ENCODE measurements around the gene RASGEF1C.
A peak's percentile ranks its signal among the peaks of the same experiment; 100 is the strongest.

Gene RASGEF1C

GRCh38 chr5:180209137-180209581, at the start of gene RASGEF1C:
Gene RASGEF1C (minus strand): TSS chr5:180209211. CDS start chr5:180138052, 71,159 bp downstream.
- peak; percentile 78 to 87 for DNase-seq
- TF ChIP-seq GATA1 (IDR thresholded peaks at IDR 0.05; ENCODE audit: low read depth, low read length) (no peak), POLR2A (IDR thresholded peaks at IDR 0.05; ENCODE audit: low read length) (no peak)

GRCh38 chr5:180253036-180253824, 44.2 kb upstream of the RASGEF1C start:
- peak; percentile 8 to 21 for DNase-seq
- TF ChIP-seq POLR2A (IDR thresholded peaks at IDR 0.05; ENCODE audit: low read length), result no peak
- TF ChIP-seq GATA1 (IDR thresholded peaks at IDR 0.05; ENCODE audit: low read depth, low read length), result no peak

- TF ChIP-seq POLR2A (IDR thresholded peaks at IDR 0.05; ENCODE audit: low read length) (no peak), GATA1 (IDR thresholded peaks at IDR 0.05; ENCODE audit: low read depth, low read length) (no peak)
- no peak for DNase-seq
Observed at GRCh38 chr5:180251887-180252286, 42.9 kb upstream of the RASGEF1C start.

- no peak for DNase-seq
- TF ChIP-seq GATA1 (IDR thresholded peaks at IDR 0.05; ENCODE audit: low read depth, low read length) (no peak), POLR2A (IDR thresholded peaks at IDR 0.05; ENCODE audit: low read length) (no peak)
Observed at GRCh38 chr5:180251141-180251540, 42.1 kb upstream of the RASGEF1C start.

DNA sequence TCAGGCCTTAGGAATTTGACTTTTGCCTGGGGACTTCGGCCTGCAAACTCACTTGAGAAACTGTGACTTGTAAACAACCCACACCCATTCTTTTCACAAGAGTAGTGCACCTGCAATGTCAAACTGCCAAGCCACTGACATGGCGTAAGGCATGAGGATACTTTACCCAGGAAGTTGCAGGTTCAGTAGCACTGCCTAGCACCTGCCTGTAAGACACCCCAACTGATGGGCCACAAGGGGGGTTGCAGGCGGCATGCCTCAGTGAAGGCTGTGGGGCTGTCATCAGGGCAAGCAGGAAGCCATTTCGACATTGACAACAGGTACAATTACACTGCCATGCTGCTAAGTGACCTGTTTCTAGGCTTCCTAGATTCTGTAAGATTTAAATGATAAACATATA, 41.3 kb upstream of the RASGEF1C start:
- TF ChIP-seq POLR2A (IDR thresholded peaks at IDR 0.05; ENCODE audit: low read length) (no peak), GATA1 (IDR thresholded peaks at IDR 0.05; ENCODE audit: low read depth, low read length) (no peak)
- no peak for DNase-seq

DNA sequence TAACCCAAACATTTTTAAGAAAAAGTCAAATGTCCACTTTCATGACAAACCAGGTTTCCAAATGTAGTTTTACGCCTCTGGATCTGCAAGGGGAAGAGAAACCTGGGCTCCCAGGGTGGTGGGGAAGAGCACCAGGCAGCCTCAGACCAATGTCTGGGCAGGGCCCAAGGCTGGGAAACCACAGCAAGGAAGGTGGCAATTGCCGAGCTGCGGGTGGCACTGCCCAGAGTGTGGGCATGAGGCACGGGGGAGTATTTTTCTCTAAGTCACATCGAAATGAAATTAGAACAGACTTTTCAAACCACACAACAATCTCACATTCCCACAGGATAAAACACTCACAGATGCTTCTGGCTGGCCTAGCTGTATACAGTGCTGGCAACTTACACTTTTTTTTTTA, 32.6 kb upstream of the RASGEF1C start:
- TF ChIP-seq GATA1 (IDR thresholded peaks at IDR 0.05; ENCODE audit: low read depth, low read length), result no peak
- TF ChIP-seq POLR2A (IDR thresholded peaks at IDR 0.05; ENCODE audit: low read length), result no peak
- no peak for DNase-seq

GRCh38 chr5:180238631-180239030, 29.6 kb upstream of the RASGEF1C start:
- TF ChIP-seq GATA1 (IDR thresholded peaks at IDR 0.05; ENCODE audit: low read depth, low read length) (no peak), POLR2A (IDR thresholded peaks at IDR 0.05; ENCODE audit: low read length) (no peak)
- DNase-seq, result no peak

- DNase-seq, result no peak
- TF ChIP-seq POLR2A (IDR thresholded peaks at IDR 0.05; ENCODE audit: low read length) (no peak), GATA1 (IDR thresholded peaks at IDR 0.05; ENCODE audit: low read depth, low read length) (no peak)
Observed at GRCh38 chr5:180235846-180236245, 26.8 kb upstream of the RASGEF1C start.

DNA sequence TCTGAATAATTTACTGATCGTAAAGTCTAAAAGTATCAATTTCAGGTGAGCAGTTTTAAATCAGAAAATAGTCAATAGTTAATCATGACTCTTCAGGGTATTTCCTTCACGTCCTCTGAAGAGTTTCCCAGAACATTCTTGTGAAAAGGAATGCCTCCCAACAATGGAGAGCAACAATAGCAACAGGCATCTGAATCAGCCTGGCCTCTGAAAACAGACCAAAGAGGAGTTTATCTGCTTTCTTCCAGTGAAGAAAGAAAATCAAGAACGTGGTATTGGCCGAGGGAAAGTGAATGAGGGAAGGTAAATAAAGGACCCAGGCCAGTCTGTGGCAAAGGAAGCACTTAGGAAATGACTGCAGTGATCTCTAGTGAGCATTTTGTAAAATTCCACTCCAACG, 26.1 kb upstream of the RASGEF1C start:
- DNase-seq, result no peak
- no peak for TF ChIP-seq GATA1 (IDR thresholded peaks at IDR 0.05; ENCODE audit: low read depth, low read length)
- no peak for TF ChIP-seq POLR2A (IDR thresholded peaks at IDR 0.05; ENCODE audit: low read length)

DNA sequence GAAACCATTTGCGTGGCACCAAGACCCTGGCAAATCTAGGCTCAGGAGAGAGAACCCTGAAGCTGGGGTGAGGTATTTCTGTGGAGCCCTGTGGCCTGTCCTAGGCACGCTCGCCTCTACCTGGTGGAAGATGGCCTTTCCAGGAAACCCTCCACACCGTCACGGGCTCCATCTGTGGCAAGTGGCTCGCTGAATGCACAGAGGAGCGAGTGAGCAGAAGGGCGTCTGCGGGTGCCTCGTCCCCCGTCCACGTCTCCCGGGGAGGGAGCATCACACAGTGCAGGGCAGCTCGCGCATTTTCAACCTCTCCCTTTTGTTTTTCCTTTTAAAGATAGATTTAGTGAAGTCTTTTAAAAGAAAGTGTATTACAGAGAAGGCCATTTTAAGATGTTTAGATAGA, 25.3 kb upstream of the RASGEF1C start:
- no peak for DNase-seq
- TF ChIP-seq GATA1 (IDR thresholded peaks at IDR 0.05; ENCODE audit: low read depth, low read length), result no peak
- TF ChIP-seq POLR2A (IDR thresholded peaks at IDR 0.05; ENCODE audit: low read length), result no peak

GRCh38 chr5:180233729-180234128, 24.7 kb upstream of the RASGEF1C start:
- no peak for DNase-seq
- TF ChIP-seq POLR2A (IDR thresholded peaks at IDR 0.05; ENCODE audit: low read length) (no peak), GATA1 (IDR thresholded peaks at IDR 0.05; ENCODE audit: low read depth, low read length) (no peak)

GRCh38 chr5:180230017-180230416, 21.0 kb upstream of the RASGEF1C start:
- TF ChIP-seq GATA1 (IDR thresholded peaks at IDR 0.05; ENCODE audit: low read depth, low read length) (no peak), POLR2A (IDR thresholded peaks at IDR 0.05; ENCODE audit: low read length) (no peak)
- no peak for DNase-seq

- TF ChIP-seq GATA1 (IDR thresholded peaks at IDR 0.05; ENCODE audit: low read depth, low read length), result no peak
- TF ChIP-seq POLR2A (IDR thresholded peaks at IDR 0.05; ENCODE audit: low read length), result no peak
- DNase-seq, result no peak
Observed at GRCh38 chr5:180222056-180222455, 13.0 kb upstream of the RASGEF1C start.

DNA sequence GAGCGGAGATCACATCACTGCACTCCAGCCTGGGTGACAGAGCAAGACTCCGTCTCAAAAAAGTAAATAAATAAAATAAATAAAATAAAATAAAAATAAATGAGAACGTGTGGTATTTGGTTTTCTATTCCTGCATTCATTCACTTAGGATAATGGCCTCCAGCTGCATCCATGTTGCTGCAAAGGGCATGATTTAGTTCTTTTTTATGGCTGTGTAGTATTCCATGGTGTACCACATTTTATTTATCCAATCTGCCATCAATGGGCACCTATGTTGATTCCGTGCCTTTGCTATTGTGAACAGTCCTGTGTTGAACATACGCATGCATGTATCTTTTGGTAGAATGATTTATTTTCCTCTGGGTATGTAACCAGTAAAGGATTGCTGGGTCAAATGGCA, 8.8 kb upstream of the RASGEF1C start:
- no peak for TF ChIP-seq GATA1 (IDR thresholded peaks at IDR 0.05; ENCODE audit: low read depth, low read length)
- TF ChIP-seq POLR2A (IDR thresholded peaks at IDR 0.05; ENCODE audit: low read length), result no peak

DNA sequence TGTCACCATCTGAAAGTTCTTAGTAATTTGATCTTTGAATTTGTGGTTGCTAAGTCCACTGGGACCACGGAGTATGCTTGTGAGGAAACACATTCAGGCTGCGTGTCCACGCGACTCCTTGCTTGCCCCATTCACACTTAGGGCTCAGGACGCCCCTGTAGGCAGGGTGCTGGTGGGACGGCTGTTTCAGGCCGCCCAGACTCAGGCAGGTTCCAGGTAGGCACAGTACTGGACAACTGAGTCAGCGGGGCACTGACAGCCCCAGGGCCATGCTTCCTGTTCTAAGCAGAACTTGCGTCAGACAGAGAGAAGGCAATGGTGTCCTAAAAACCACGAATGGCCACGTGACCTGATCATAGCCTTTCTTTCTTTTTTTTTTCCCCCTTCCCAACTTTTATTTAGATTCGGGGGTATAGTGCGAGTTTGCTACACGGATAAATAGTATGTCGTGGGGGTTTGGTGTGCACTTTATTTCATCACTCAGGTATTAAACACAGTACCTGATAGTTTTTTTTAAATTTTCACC, 7.7 kb upstream of the RASGEF1C start:
- TF ChIP-seq POLR2A (IDR thresholded peaks at IDR 0.05; ENCODE audit: low read length) (no peak), GATA1 (IDR thresholded peaks at IDR 0.05; ENCODE audit: low read depth, low read length) (no peak)
- no peak for DNase-seq

More for the DNA sequence above, 8.8 kb upstream of the RASGEF1C start:
- no peak for DNase-seq

All from erythroblast (primary cell).